Cardiac muscle cell (in vitro differentiated cells and primary cell): ENCODE measurements around the gene RSL1D1. TPM values are rescaled to one million over a fixed set of nuclear protein-coding genes. Genes with fewer than 3 reads are reported as not detected.

Experiments
- DNase-seq, 2 donors: peaks; one replicate each; pipeline versions ENCODE4 v3.0.0 to v3.0.0-alpha.2; 2010 to 2017; ENCODE audit warnings: low read depth in 1 of 2, low spot score in 1 of 2
- H3K27ac ChIP-seq: fragments of 200-600 bp; sonication (generic); 2 replicates; pipeline ENCODE4 v1.5.1; 2016
- H3K27me3 ChIP-seq: fragments of 200-600 bp; sonication (generic); 2 replicates; pipeline ENCODE4 v1.6.0; 2016; ENCODE audit warnings: control low read depth
- H3K36me3 ChIP-seq: fragments of 200-600 bp; sonication (generic); 2 replicates; pipeline ENCODE4 v1.5.1; 2016; ENCODE audit warnings: control low read depth
- H3K4me1 ChIP-seq: fragments of 200-600 bp; sonication (generic); 2 replicates; pipeline ENCODE4 v1.8.1; 2017; ENCODE audit warnings: low read depth, mild to moderate bottlenecking, mixed run types
- H3K4me3 ChIP-seq: fragments of 200-600 bp; sonication (generic); 2 replicates; pipeline ENCODE4 v1.5.1; 2016; ENCODE audit warnings: mild to moderate bottlenecking
- H3K9me3 ChIP-seq: fragments of 200-600 bp; sonication (generic); 2 replicates; pipeline ENCODE4 v1.5.1; 2017; ENCODE audit warnings: low read depth, mild to moderate bottlenecking, control low read depth
- polyA plus RNA-seq: library from polyadenylated mRNA; unstranded; fragments of >200 nt; fragmentation: Nextera tagmentation; extraction: Ambion mirVana; gene quantifications from 2 replicates; pipeline ENCODE4 v1.2.1, GENCODE V29; 2016
- total RNA-seq: library from RNA; depleted of rRNA; stranded (reverse); fragments of >200 nt; gene quantifications from 2 replicates; pipeline ENCODE4 v1.2.3, GENCODE V29; 2016
- TF ChIP-seq, protein P1 (sequence below): IDR thresholded peaks from 2 replicates; pipeline ENCODE4 v1.5.1; 2012; ENCODE audit warnings: low read depth, mild to moderate bottlenecking, low read length

The RSL1D1 gene
- total and polyA plus RNA-seq, 2 experiments from 2014 or later: 144 to 153 TPM

DNA sequence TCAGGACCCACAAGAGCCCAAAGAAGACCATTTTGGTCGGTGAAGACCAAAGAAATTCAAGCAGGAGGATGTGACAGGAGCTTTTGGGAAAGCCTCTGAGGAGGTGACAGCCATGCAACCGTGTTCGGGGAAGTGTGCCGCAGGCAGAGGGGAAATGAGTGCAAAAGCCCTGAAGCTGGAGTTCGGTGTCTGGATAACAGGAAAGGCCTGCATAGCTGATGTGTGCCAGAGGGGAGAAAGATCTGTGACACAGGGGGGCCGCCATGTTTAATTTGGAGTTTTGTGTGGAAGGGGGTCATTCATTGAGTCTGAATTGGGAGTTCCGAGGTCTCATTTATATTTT is 53.4 kb downstream of the RSL1D1 start:
- H3K27me3 ChIP-seq: no peaks in the 10 kb centered on the region
- no peak for DNase-seq
- H3K4me1 ChIP-seq: peaks cover 36% of the 10 kb centered on the region
- H3K9me3 ChIP-seq: no peaks in the 10 kb centered on the region
- H3K27ac ChIP-seq: peak overlapping the region; percentile 97
- H3K4me3 ChIP-seq: peak overlapping the region; percentile 68
- TF ChIP-seq, protein P1, sequence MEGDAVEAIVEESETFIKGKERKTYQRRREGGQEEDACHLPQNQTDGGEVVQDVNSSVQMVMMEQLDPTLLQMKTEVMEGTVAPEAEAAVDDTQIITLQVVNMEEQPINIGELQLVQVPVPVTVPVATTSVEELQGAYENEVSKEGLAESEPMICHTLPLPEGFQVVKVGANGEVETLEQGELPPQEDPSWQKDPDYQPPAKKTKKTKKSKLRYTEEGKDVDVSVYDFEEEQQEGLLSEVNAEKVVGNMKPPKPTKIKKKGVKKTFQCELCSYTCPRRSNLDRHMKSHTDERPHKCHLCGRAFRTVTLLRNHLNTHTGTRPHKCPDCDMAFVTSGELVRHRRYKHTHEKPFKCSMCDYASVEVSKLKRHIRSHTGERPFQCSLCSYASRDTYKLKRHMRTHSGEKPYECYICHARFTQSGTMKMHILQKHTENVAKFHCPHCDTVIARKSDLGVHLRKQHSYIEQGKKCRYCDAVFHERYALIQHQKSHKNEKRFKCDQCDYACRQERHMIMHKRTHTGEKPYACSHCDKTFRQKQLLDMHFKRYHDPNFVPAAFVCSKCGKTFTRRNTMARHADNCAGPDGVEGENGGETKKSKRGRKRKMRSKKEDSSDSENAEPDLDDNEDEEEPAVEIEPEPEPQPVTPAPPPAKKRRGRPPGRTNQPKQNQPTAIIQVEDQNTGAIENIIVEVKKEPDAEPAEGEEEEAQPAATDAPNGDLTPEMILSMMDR: no peak
- H3K36me3 ChIP-seq: no peaks in the 10 kb centered on the region

DNA sequence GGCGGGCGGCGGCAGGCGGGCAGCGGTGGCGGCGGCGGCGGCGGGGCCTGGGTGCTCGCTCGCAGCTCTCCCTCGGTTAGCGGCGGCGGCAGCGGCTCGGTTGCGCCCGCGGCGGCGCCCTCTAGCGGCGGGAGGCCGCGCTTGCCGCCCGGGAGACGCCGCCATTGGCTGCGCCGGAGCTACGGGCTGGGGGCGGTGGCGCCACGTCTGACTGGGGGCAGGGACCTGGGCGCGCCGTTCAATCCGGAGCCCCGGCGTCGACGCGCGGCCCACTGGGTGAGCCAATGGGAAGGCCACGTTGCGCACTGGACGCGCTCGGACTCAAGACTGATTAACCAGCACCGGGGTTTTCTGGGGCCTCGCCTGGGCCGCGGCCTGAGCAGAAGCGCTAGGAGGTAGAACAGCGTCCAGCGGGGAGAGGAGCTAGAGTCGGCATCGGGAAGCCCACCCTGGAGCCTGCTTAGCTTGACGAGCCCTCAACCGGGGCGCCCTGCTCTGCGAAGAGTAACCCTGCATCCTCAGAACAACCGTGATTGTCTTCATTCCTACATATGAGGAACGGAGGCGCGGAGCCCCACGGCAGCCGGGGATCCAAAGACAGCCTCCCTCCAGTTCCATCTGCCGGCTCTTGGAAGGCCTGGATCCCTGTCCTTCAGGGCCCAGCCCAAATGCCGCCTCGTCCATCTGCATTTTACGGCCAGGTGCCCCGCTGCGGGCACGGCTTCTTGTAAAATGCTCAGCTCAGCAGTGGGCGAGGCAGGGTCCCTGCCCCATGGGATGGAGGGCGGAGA is 54.0 kb downstream of the RSL1D1 start, which contains the start of gene ZC3H7A:
Gene ZC3H7A (minus strand): TSS at position 93 of the 791 bp plus-strand sequence. CDS start 14,904 bp downstream, outside the sequence.
- Histone ChIP-seq H3K4me3 (peak within 1 kb of the TSS; percentile 82), H3K27me3 (no peaks in the 10 kb centered on the region), H3K27ac (peak within 1 kb of the TSS; percentile 97), H3K4me1 (peaks cover 42% of the 10 kb centered on the region), H3K9me3 (no peaks in the 10 kb centered on the region), H3K36me3 (no peaks in the 10 kb centered on the region)
- TF ChIP-seq, protein P1: peak; percentile 35
- DNase-seq: peak; percentile 99

DNA sequence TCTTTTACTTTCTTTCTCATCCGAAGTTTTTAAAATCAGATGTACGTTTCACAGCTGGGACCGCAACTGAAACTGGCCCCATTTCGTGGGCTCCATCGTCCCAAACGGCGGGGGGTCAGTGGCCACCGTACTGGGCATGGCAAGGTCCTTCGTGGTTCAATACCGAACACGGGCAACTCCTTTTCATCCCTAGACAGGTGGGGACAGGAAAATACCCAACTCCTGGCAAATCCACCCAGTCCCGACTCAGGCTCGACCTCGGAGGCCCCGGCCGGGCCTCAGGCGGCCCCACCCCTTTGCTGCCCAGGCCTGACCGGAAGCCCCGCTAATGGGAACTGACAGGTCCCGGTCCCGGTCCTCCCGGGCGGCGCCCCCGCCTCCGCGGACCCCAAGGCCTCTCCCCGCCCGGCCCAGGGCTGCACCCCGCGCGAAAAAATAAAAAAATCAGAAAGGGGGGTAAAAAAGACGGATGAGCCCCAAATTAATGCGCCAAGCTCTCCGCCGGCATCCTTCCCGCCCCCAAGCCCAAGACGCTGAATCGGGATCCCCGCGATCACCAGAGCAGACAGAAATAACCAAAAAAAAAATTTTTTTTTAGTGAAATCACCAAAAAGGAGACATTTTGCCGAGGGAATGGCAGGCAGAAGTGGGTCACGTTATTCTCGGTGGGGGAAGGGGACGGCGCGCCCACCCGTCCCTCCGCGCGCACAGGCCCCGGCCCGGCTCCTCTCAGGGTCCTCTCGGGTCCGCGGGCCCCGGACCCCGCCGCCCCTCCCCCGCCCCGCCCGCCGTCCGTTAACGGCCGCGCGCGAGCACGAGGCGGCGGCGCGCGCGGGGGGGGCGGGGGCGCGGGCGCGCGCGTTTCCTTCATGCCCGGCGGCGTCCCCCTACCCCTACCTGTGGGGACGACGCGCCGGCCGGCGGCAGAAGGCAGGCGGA is 54.8 kb downstream of the RSL1D1 start:
- H3K27ac ChIP-seq: peak overlapping the region; percentile 93

DNA sequence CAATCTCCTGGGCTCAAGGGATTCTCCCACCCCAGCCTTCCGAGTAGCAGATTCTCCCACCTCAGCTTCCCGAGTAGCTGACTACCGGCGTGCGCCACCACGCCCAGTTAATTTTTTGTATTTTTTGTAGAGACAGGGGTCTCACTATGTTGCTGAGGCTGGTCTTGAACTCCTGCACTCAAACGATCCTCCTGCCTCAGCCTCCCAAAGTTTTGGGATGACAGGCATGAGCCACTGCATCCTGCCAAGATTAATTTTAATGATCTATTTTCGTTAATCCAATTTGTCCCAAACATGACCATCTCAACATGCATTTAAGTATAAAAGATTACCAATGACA is 55.5 kb downstream of the RSL1D1 start:
- DNase-seq: no peak
- Histone ChIP-seq H3K9me3 (no peaks in the 10 kb centered on the region), H3K4me3 (peak overlapping the region; percentile 82), H3K4me1 (peaks cover 57% of the 10 kb centered on the region), H3K27ac (peak overlapping the region; percentile 93), H3K27me3 (no peaks in the 10 kb centered on the region), H3K36me3 (no peaks in the 10 kb centered on the region)
- TF ChIP-seq, protein P1: no peak

More for the DNA sequence above, 54.8 kb downstream of the RSL1D1 start:
- peak; percentile 50 to 59 for DNase-seq
- peak overlapping the region; percentile 82 for H3K4me3 ChIP-seq
- TF ChIP-seq, protein P1: no peak
- H3K36me3 ChIP-seq: no peaks in the 10 kb centered on the region
- H3K9me3 ChIP-seq: no peaks in the 10 kb centered on the region
- H3K27me3 ChIP-seq: no peaks in the 10 kb centered on the region
- peaks cover 50% of the 10 kb centered on the region for H3K4me1 ChIP-seq

DNA sequence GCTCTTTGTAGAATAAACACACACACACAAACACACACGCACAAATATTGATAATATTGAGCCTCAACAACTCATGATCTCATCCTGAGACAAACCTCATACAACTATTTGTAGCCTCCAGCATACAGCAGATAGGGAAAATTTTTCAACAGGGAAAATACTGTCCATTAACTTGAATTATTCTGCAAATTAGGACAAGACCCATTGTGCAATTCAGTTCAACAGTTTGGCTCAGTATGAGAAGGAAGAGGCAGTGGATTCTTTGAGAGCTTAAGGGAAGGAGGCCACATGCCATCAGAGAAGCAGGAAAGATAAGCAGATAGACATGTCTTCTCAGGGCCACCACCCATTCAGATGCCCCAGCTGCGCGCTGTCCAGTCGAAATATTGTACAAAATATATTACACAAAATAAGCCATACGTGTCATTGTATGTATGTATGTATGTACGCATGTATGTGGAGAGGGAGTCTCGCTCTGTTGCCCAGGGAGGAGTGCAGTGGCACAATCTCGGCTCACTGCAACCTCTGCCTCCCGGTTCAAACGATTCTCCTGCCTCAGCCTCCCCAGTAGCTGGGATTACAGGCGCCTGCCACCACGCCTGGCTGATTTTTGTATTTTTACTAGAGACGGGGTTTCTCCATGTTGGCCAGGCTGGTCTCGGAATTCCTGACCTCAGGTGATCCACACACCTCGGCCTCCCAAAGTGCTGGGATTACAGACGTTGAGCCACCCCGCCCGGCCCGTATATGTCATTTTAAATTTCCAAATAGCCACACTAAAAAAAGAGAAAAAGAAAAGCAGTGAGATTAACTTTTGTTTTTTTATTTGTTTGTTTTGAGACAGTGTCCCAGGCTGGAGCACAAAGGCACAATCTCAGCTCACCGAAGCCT is 56.1 kb downstream of the RSL1D1 start:
- Histone ChIP-seq H3K4me1 (peaks cover 63% of the 10 kb centered on the region), H3K36me3 (no peaks in the 10 kb centered on the region), H3K9me3 (no peaks in the 10 kb centered on the region), H3K27me3 (no peaks in the 10 kb centered on the region), H3K27ac (peak overlapping the region; percentile 93), H3K4me3 (peak overlapping the region; percentile 82)
- DNase-seq: no peak
- TF ChIP-seq, protein P1: no peak
